C4-2B (cell line): ENCODE results near the gene CORO2B.

ENCODE experiments used
- ZFX ChIP-seq: fragments of 450-650 bp; IDR thresholded peaks from 2 replicates; pipeline ENCODE4 v1.6.1; 2017
- TF ChIP-seq, protein P1 (sequence below): fragments of 450-650 bp; conservative IDR thresholded peaks from 2 replicates; pipeline ENCODE4 v1.5.1; 2017; ENCODE audit warnings: mild to moderate bottlenecking

DNA sequence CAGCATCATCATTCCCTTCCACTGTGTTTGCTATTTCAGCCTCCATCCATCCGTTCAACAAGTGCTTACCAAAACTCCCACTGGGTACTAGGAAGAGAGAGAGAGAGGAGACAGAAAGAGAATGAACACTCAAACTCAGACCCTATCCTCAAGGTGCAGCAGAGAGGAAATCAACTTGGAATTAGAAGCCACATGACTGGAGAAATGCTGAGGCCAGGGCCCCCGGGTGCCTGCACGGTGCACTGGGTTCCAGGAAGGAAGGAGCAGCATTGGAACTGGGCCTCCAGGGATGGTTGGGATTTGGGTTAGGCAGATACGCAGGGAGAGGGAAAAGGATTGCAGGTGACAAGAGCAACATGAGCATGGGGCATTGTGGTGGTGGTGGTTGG is 30.0 kb downstream of the CORO2B start:
- TF ChIP-seq, protein P1, sequence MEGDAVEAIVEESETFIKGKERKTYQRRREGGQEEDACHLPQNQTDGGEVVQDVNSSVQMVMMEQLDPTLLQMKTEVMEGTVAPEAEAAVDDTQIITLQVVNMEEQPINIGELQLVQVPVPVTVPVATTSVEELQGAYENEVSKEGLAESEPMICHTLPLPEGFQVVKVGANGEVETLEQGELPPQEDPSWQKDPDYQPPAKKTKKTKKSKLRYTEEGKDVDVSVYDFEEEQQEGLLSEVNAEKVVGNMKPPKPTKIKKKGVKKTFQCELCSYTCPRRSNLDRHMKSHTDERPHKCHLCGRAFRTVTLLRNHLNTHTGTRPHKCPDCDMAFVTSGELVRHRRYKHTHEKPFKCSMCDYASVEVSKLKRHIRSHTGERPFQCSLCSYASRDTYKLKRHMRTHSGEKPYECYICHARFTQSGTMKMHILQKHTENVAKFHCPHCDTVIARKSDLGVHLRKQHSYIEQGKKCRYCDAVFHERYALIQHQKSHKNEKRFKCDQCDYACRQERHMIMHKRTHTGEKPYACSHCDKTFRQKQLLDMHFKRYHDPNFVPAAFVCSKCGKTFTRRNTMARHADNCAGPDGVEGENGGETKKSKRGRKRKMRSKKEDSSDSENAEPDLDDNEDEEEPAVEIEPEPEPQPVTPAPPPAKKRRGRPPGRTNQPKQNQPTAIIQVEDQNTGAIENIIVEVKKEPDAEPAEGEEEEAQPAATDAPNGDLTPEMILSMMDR, result no peak
- TF ChIP-seq ZFX, result no peak
